HEK293 (cell line): ENCODE results near the gene ZNF564.

Source experiments
- EGR2 ChIP-seq: fragments of 450-650 bp; formaldehyde crosslinking; IDR thresholded peaks from 2 replicates; pipeline ENCODE4 v1.5.1; 2016; ENCODE audit warnings: low read depth, missing biosample characterization, missing genetic modification characterization
- GLI2 ChIP-seq: fragments of 450-650 bp; formaldehyde crosslinking; IDR thresholded peaks from 2 replicates; pipeline ENCODE4; 2017; ENCODE audit warnings: missing biosample characterization, missing genetic modification characterization, low read depth, borderline replicate concordance
- GLIS1 ChIP-seq: fragments of 450-650 bp; formaldehyde crosslinking; IDR thresholded peaks from 2 replicates; pipeline ENCODE4 v1.5.1; 2016; ENCODE audit warnings: missing biosample characterization, missing genetic modification characterization
- KLF9 ChIP-seq: fragments of 450-650 bp; formaldehyde crosslinking; IDR thresholded peaks from 2 replicates; pipeline ENCODE4 v1.5.1; 2016; ENCODE audit warnings: missing biosample characterization, missing genetic modification characterization, low read depth
- RBAK ChIP-seq: fragments of 450-650 bp; formaldehyde crosslinking; IDR thresholded peaks from 2 replicates; pipeline ENCODE4 v1.5.1; 2016; ENCODE audit warnings: missing biosample characterization, missing genetic modification characterization
- SCRT1 ChIP-seq: fragments of 450-650 bp; formaldehyde crosslinking; IDR thresholded peaks from 2 replicates; pipeline ENCODE4 v1.5.1; 2016; ENCODE audit warnings: missing biosample characterization, missing genetic modification characterization, borderline replicate concordance
- ZBTB20 ChIP-seq: fragments of 450-650 bp; formaldehyde crosslinking; IDR thresholded peaks from 2 replicates; pipeline ENCODE4 v1.5.1; 2016; ENCODE audit warnings: missing biosample characterization, missing genetic modification characterization
- ZBTB7A ChIP-seq: fragments of 450-650 bp; formaldehyde crosslinking; IDR thresholded peaks from 2 replicates; pipeline ENCODE4 v1.5.1; 2016; ENCODE audit warnings: low read depth, missing biosample characterization, missing genetic modification characterization
- ZFHX2 ChIP-seq: fragments of 450-650 bp; formaldehyde crosslinking; conservative IDR thresholded peaks from 2 replicates; pipeline ENCODE4 v1.5.1; 2016; ENCODE audit warnings: missing biosample characterization, missing genetic modification characterization
- ZNF10 ChIP-seq: fragments of 450-650 bp; formaldehyde crosslinking; IDR thresholded peaks from 2 replicates; pipeline ENCODE4 v1.5.1; 2017; ENCODE audit warnings: missing biosample characterization, missing genetic modification characterization
- ZNF155 ChIP-seq: fragments of 450-650 bp; formaldehyde crosslinking; IDR thresholded peaks from 2 replicates; pipeline ENCODE4 v1.5.1; 2016; ENCODE audit warnings: missing biosample characterization, missing genetic modification characterization
- ZNF184 ChIP-seq: fragments of 450-650 bp; IDR thresholded peaks from 2 replicates; pipeline ENCODE4 v1.5.1; 2018; ENCODE audit warnings: missing biosample characterization, mild to moderate bottlenecking, missing genetic modification characterization
- ZNF266 ChIP-seq: fragments of 450-650 bp; formaldehyde crosslinking; IDR thresholded peaks from 2 replicates; pipeline ENCODE4 v1.5.1; 2016; ENCODE audit warnings: missing biosample characterization, missing genetic modification characterization, low read depth
- ZNF335 ChIP-seq: fragments of 450-650 bp; formaldehyde crosslinking; conservative IDR thresholded peaks from 2 replicates; pipeline ENCODE4 v1.5.1; 2016; ENCODE audit warnings: missing biosample characterization, missing genetic modification characterization
- ZNF350 ChIP-seq: fragments of 450-650 bp; formaldehyde crosslinking; IDR thresholded peaks from 2 replicates; pipeline ENCODE4 v1.5.0; 2017; ENCODE audit warnings: missing biosample characterization, mild to moderate bottlenecking, missing genetic modification characterization
- ZNF366 ChIP-seq: fragments of 450-650 bp; formaldehyde crosslinking; conservative IDR thresholded peaks from 2 replicates; pipeline ENCODE4 v1.5.1; 2016; ENCODE audit warnings: missing biosample characterization, missing genetic modification characterization
- ZNF391 ChIP-seq: fragments of 450-650 bp; formaldehyde crosslinking; IDR thresholded peaks from 2 replicates; pipeline ENCODE4 v1.5.1; 2016; ENCODE audit warnings: low read depth, missing biosample characterization, missing genetic modification characterization, borderline replicate concordance
- ZNF501 ChIP-seq: fragments of 450-650 bp; formaldehyde crosslinking; IDR thresholded peaks from 2 replicates; pipeline ENCODE4 v1.5.1; 2016; ENCODE audit warnings: missing biosample characterization, missing genetic modification characterization
- ZNF555 ChIP-seq: fragments of 450-650 bp; formaldehyde crosslinking; conservative IDR thresholded peaks from 2 replicates; pipeline ENCODE4 v1.5.1; 2017; ENCODE audit warnings: missing biosample characterization, mild to moderate bottlenecking, missing genetic modification characterization, inconsistent platforms
- ZNF558 ChIP-seq: fragments of 450-650 bp; formaldehyde crosslinking; IDR thresholded peaks from 2 replicates; pipeline ENCODE4 v1.5.1; 2016; ENCODE audit warnings: missing biosample characterization, missing genetic modification characterization
- ZNF585B ChIP-seq: fragments of 450-650 bp; formaldehyde crosslinking; IDR thresholded peaks from 2 replicates; pipeline ENCODE4 v1.5.1; 2016; ENCODE audit warnings: missing biosample characterization, missing genetic modification characterization
- ZNF776 ChIP-seq: fragments of 450-650 bp; formaldehyde crosslinking; IDR thresholded peaks from 2 replicates; pipeline ENCODE4 v1.5.0; 2017; ENCODE audit warnings: missing biosample characterization, missing genetic modification characterization, borderline replicate concordance
- ZNF785 ChIP-seq: fragments of 450-650 bp; formaldehyde crosslinking; IDR thresholded peaks from 2 replicates; pipeline ENCODE4 v1.5.1; 2016; ENCODE audit warnings: missing biosample characterization, missing genetic modification characterization
- ZNF791 ChIP-seq: fragments of 450-650 bp; formaldehyde crosslinking; IDR thresholded peaks from 2 replicates; pipeline ENCODE4 v1.5.1; 2016; ENCODE audit warnings: missing biosample characterization, missing genetic modification characterization
- TF ChIP-seq, protein P1 (sequence below): fragments of 450-650 bp; formaldehyde crosslinking; IDR thresholded peaks from 2 replicates; pipeline ENCODE4 v1.5.1; 2016; ENCODE audit warnings: missing biosample characterization, missing genetic modification characterization
- TF ChIP-seq, protein P2 (sequence below): fragments of 450-650 bp; formaldehyde crosslinking; IDR thresholded peaks from 2 replicates; pipeline ENCODE4 v1.5.1; 2016; ENCODE audit warnings: missing biosample characterization, missing genetic modification characterization, borderline replicate concordance
- TF ChIP-seq, protein P3 (sequence below): fragments of 450-650 bp; formaldehyde crosslinking; IDR thresholded peaks from 2 replicates; pipeline ENCODE4 v1.5.1; 2017; ENCODE audit warnings: missing biosample characterization, missing genetic modification characterization
- TF ChIP-seq, protein P4 (sequence below): fragments of 450-650 bp; formaldehyde crosslinking; IDR thresholded peaks from 2 replicates; pipeline ENCODE4 v1.5.1; 2016; ENCODE audit warnings: missing biosample characterization, missing genetic modification characterization
- TF ChIP-seq, protein P5 (sequence below): fragments of 450-650 bp; formaldehyde crosslinking; IDR thresholded peaks from 2 replicates; pipeline ENCODE4 v1.5.1; 2016; ENCODE audit warnings: missing biosample characterization, missing genetic modification characterization
- TF ChIP-seq, protein P6 (sequence below): fragments of 450-650 bp; formaldehyde crosslinking; IDR thresholded peaks from 2 replicates; pipeline ENCODE4 v1.5.1; 2016; ENCODE audit warnings: missing biosample characterization, missing genetic modification characterization

The ZNF564 gene

DNA sequence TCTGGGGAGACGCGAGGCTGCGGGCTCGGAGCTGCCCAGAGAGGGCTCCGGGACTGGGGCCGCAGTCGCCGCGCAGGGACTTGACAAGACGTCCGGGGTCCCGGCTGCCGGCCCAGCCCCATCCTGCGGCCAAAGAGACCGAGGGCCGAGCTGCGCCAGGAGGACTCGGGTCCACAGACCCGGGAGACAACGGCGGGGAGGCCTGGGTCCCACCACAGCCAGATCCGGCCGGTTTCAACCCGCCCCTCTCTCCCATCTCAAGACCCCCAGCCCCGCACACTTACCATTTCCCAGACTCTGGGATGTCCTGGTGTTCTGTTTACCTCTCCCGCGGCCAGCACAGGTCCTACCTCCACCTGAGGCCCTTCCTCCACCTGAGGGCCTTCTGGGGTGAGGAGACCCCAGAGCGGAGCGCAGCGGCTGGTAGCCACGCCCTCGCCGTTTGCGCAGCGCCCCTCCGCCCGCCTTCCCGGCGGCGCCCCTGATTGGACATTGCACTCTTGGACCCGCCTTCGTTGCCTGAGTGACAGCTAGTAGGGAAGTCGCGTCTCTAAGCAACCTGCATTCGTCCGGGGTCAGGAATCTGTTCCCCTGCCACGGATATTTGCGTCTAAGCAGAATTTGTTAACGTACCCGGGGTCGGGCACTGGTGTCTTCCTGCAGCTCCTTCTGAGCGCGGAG is 66.8 kb downstream of the ZNF564 start, which contains the start of gene ZNF709 (continued):
- no peak for TF ChIP-seq GLI2
- TF ChIP-seq ZNF585B (tag by site-specific recombination): no peak
- TF ChIP-seq ZNF558 (tag by site-specific recombination): no peak
- peak; percentile 83 for TF ChIP-seq ZBTB20 (tag by site-specific recombination)
- no peak for TF ChIP-seq ZNF776 (tag by site-specific recombination)
- TF ChIP-seq, protein P1, sequence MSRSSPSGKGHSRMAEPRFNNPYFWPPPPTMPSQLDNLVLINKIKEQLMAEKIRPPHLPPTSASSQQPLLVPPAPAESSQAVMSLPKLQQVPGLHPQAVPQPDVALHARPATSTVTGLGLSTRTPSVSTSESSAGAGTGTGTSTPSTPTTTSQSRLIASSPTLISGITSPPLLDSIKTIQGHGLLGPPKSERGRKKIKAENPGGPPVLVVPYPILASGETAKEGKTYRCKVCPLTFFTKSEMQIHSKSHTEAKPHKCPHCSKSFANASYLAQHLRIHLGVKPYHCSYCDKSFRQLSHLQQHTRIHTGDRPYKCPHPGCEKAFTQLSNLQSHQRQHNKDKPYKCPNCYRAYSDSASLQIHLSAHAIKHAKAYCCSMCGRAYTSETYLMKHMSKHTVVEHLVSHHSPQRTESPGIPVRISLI: no peak
- TF ChIP-seq ZNF555 (tag by site-specific recombination): no peak
- TF ChIP-seq RBAK (tag by site-specific recombination): no peak
- peak; percentile 92 for TF ChIP-seq ZBTB7A (tag by site-specific recombination)
- TF ChIP-seq, protein P2, sequence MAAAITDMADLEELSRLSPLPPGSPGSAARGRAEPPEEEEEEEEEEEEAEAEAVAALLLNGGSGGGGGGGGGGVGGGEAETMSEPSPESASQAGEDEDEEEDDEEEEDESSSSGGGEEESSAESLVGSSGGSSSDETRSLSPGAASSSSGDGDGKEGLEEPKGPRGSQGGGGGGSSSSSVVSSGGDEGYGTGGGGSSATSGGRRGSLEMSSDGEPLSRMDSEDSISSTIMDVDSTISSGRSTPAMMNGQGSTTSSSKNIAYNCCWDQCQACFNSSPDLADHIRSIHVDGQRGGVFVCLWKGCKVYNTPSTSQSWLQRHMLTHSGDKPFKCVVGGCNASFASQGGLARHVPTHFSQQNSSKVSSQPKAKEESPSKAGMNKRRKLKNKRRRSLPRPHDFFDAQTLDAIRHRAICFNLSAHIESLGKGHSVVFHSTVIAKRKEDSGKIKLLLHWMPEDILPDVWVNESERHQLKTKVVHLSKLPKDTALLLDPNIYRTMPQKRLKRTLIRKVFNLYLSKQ: no peak
- no peak for TF ChIP-seq ZNF155 (tag by site-specific recombination)
- TF ChIP-seq, protein P3, sequence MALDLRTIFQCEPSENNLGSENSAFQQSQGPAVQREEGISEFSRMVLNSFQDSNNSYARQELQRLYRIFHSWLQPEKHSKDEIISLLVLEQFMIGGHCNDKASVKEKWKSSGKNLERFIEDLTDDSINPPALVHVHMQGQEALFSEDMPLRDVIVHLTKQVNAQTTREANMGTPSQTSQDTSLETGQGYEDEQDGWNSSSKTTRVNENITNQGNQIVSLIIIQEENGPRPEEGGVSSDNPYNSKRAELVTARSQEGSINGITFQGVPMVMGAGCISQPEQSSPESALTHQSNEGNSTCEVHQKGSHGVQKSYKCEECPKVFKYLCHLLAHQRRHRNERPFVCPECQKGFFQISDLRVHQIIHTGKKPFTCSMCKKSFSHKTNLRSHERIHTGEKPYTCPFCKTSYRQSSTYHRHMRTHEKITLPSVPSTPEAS (tag by site-specific recombination): no peak
- no peak for TF ChIP-seq ZNF184 (tag by site-specific recombination)
- TF ChIP-seq, protein P4, sequence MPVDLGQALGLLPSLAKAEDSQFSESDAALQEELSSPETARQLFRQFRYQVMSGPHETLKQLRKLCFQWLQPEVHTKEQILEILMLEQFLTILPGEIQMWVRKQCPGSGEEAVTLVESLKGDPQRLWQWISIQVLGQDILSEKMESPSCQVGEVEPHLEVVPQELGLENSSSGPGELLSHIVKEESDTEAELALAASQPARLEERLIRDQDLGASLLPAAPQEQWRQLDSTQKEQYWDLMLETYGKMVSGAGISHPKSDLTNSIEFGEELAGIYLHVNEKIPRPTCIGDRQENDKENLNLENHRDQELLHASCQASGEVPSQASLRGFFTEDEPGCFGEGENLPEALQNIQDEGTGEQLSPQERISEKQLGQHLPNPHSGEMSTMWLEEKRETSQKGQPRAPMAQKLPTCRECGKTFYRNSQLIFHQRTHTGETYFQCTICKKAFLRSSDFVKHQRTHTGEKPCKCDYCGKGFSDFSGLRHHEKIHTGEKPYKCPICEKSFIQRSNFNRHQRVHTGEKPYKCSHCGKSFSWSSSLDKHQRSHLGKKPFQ (tag by site-specific recombination): no peak
- no peak; the same call in 1 of the 2 replicates for TF ChIP-seq ZNF366
- TF ChIP-seq ZNF501: peak; percentile 65
- TF ChIP-seq ZFHX2 (tag by site-specific recombination): no peak
- TF ChIP-seq ZNF785 (tag by site-specific recombination): no peak
- peak; percentile 91 for TF ChIP-seq KLF9 (tag by site-specific recombination)
- no peak for TF ChIP-seq EGR2 (tag by site-specific recombination)
- TF ChIP-seq, protein P5, sequence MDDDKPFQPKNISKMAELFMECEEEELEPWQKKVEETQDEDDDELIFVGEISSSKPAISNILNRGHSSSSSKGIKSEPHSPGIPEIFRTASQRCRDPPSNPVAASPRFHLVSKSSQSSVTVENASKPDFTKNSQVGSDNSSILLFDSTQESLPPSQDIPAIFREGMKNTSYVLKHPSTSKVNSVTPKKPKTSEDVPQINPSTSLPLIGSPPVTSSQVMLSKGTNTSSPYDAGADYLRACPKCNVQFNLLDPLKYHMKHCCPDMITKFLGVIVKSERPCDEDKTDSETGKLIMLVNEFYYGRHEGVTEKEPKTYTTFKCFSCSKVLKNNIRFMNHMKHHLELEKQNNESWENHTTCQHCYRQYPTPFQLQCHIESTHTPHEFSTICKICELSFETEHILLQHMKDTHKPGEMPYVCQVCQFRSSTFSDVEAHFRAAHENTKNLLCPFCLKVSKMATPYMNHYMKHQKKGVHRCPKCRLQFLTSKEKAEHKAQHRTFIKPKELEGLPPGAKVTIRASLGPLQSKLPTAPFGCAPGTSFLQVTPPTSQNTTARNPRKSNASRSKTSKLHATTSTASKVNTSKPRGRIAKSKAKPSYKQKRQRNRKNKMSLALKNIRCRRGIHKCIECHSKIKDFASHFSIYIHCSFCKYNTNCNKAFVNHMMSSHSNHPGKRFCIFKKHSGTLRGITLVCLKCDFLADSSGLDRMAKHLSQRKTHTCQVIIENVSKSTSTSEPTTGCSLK: no peak
- peak; percentile 81; the same call in 1 of the 2 replicates for TF ChIP-seq ZNF391 (tag by site-specific recombination)
- TF ChIP-seq ZNF266 (tag by site-specific recombination): no peak
- TF ChIP-seq, protein P6, sequence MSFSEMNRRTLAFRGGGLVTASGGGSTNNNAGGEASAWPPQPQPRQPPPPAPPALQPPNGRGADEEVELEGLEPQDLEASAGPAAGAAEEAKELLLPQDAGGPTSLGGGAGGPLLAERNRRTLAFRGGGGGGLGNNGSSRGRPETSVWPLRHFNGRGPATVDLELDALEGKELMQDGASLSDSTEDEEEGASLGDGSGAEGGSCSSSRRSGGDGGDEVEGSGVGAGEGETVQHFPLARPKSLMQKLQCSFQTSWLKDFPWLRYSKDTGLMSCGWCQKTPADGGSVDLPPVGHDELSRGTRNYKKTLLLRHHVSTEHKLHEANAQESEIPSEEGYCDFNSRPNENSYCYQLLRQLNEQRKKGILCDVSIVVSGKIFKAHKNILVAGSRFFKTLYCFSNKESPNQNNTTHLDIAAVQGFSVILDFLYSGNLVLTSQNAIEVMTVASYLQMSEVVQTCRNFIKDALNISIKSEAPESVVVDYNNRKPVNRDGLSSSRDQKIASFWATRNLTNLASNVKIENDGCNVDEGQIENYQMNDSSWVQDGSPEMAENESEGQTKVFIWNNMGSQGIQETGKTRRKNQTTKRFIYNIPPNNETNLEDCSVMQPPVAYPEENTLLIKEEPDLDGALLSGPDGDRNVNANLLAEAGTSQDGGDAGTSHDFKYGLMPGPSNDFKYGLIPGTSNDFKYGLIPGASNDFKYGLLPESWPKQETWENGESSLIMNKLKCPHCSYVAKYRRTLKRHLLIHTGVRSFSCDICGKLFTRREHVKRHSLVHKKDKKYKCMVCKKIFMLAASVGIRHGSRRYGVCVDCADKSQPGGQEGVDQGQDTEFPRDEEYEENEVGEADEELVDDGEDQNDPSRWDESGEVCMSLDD: peak; percentile 88
- no peak for TF ChIP-seq ZNF350 (tag by site-specific recombination)
- TF ChIP-seq GLIS1 (tag by site-specific recombination): peak; percentile 53
- TF ChIP-seq SCRT1 (tag by site-specific recombination): no peak
- TF ChIP-seq ZNF791 (tag by site-specific recombination): no peak
- peak; percentile 92 for TF ChIP-seq ZNF335
- TF ChIP-seq ZNF10 (tag by site-specific recombination): no peak
